Dendritic cell treated with granulocyte-macrophage colony-stimulating factor and Interleukin-4, amounts not matched to agents 40 ng/mL and 50 ng/mL, for 4 days (primary cell): ENCODE results near the gene CNTNAP2.

Source experiments
- H3K27ac Mint-ChIP-seq: one replicate; pipeline ENCODE4 v1.8.0; 2022; ENCODE audit warnings: mild to moderate bottlenecking, mixed read lengths
- H3K27me3 Mint-ChIP-seq: one replicate; pipeline ENCODE4 v1.8.0; 2022; ENCODE audit warnings: mild to moderate bottlenecking, mixed read lengths
- H3K36me3 Mint-ChIP-seq: one replicate; pipeline ENCODE4 v1.8.0; 2022; ENCODE audit warnings: low read depth, mixed read lengths
- H3K4me1 Mint-ChIP-seq: one replicate; pipeline ENCODE4 v1.8.0; 2022; ENCODE audit warnings: low read depth, mixed read lengths
- H3K4me3 Mint-ChIP-seq: one replicate; pipeline ENCODE4 v1.8.0; 2022; ENCODE audit warnings: mild to moderate bottlenecking, moderate library complexity, mixed read lengths
- H3K9me3 Mint-ChIP-seq: one replicate; pipeline ENCODE4 v1.8.0; 2022; ENCODE audit warnings: mixed read lengths
- intact Hi-C: fragments of 100-400 bp; cut with micrococcal nuclease; formaldehyde crosslinking; loops from one replicate; pipeline ENCODE4 v1.15.0; 2022

Gene CNTNAP2

GRCh38 chr7:147524726-147525250, 1408.2 kb downstream of the CNTNAP2 start:
- no peaks in the 10 kb centered on the region for H3K36me3 Mint-ChIP-seq
- no peaks in the 10 kb centered on the region for H3K27me3 Mint-ChIP-seq
- peaks cover 12% of the 10 kb centered on the region for H3K9me3 Mint-ChIP-seq
- intact Hi-C loops: no loop called here
- H3K27ac Mint-ChIP-seq: no peak overlapping the region
- H3K4me3 Mint-ChIP-seq: no peak overlapping the region
- no peaks in the 10 kb centered on the region for H3K4me1 Mint-ChIP-seq

GRCh38 chr7:147525325-147525724, 1408.7 kb downstream of the CNTNAP2 start:
- no peaks in the 10 kb centered on the region for H3K36me3 Mint-ChIP-seq
- no peaks in the 10 kb centered on the region for H3K4me1 Mint-ChIP-seq
- H3K27ac Mint-ChIP-seq: no peak overlapping the region
- H3K9me3 Mint-ChIP-seq: peaks cover 14% of the 10 kb centered on the region
- H3K27me3 Mint-ChIP-seq: no peaks in the 10 kb centered on the region
- H3K4me3 Mint-ChIP-seq: no peak overlapping the region
- intact Hi-C loops: no loop called here

GRCh38 chr7:147535701-147536111, 1419.1 kb downstream of the CNTNAP2 start:
- Mint-ChIP-seq H3K36me3 (no peaks in the 10 kb centered on the region), H3K27ac (no peak overlapping the region), H3K4me3 (no peak overlapping the region), H3K4me1 (no peaks in the 10 kb centered on the region), H3K27me3 (no peaks in the 10 kb centered on the region), H3K9me3 (peaks cover 24% of the 10 kb centered on the region)
- intact Hi-C loops: no loop called here

GRCh38 chr7:147539685-147540084, 1423.1 kb downstream of the CNTNAP2 start:
- Mint-ChIP-seq H3K4me1 (no peaks in the 10 kb centered on the region), H3K4me3 (no peak overlapping the region), H3K27me3 (no peaks in the 10 kb centered on the region), H3K36me3 (no peaks in the 10 kb centered on the region), H3K9me3 (peaks cover 38% of the 10 kb centered on the region), H3K27ac (no peak overlapping the region)
- intact Hi-C loops: no loop called here

GRCh38 chr7:147540743-147541142, 1424.1 kb downstream of the CNTNAP2 start:
- intact Hi-C loops: no loop called here

GRCh38 chr7:147541261-147541660, 1424.7 kb downstream of the CNTNAP2 start:
- Mint-ChIP-seq H3K4me1 (no peaks in the 10 kb centered on the region), H3K36me3 (no peaks in the 10 kb centered on the region), H3K27me3 (no peaks in the 10 kb centered on the region), H3K27ac (no peak overlapping the region), H3K9me3 (peaks cover 43% of the 10 kb centered on the region), H3K4me3 (no peak overlapping the region)
- intact Hi-C loops: no loop called here

More at GRCh38 chr7:147540743-147541142, 1424.1 kb downstream of the CNTNAP2 start:
- Mint-ChIP-seq H3K27ac (no peak overlapping the region), H3K9me3 (peaks cover 43% of the 10 kb centered on the region), H3K4me1 (no peaks in the 10 kb centered on the region), H3K4me3 (no peak overlapping the region), H3K36me3 (no peaks in the 10 kb centered on the region), H3K27me3 (no peaks in the 10 kb centered on the region)

GRCh38 chr7:147547252-147547897, 1430.8 kb downstream of the CNTNAP2 start:
- Mint-ChIP-seq H3K4me1 (no peaks in the 10 kb centered on the region), H3K27ac (no peak overlapping the region), H3K36me3 (no peaks in the 10 kb centered on the region), H3K27me3 (no peaks in the 10 kb centered on the region), H3K4me3 (no peak overlapping the region), H3K9me3 (peaks cover 21% of the 10 kb centered on the region)
- intact Hi-C loops: loop anchor here (2.0 kb wide), 1 partner anchor 537 kb away; no protein-coding TSS in a partner anchor

GRCh38 chr7:147556317-147556716, 1439.7 kb downstream of the CNTNAP2 start:
- Mint-ChIP-seq H3K27me3 (no peaks in the 10 kb centered on the region), H3K4me1 (no peaks in the 10 kb centered on the region), H3K9me3 (peaks cover 33% of the 10 kb centered on the region), H3K4me3 (no peak overlapping the region), H3K36me3 (no peaks in the 10 kb centered on the region), H3K27ac (no peak overlapping the region)
- intact Hi-C loops: no loop called here

- intact Hi-C loops: no loop called here
- Mint-ChIP-seq H3K27ac (no peak overlapping the region), H3K9me3 (peaks cover 64% of the 10 kb centered on the region), H3K36me3 (no peaks in the 10 kb centered on the region), H3K4me1 (no peaks in the 10 kb centered on the region), H3K4me3 (no peak overlapping the region), H3K27me3 (no peaks in the 10 kb centered on the region)
Measured at GRCh38 chr7:147563669-147564068, 1447.1 kb downstream of the CNTNAP2 start.

GRCh38 chr7:147564786-147565476, 1448.3 kb downstream of the CNTNAP2 start:
- no peaks in the 10 kb centered on the region for H3K4me1 Mint-ChIP-seq
- intact Hi-C loops: no loop called here
- no peaks in the 10 kb centered on the region for H3K27me3 Mint-ChIP-seq
- no peak overlapping the region for H3K27ac Mint-ChIP-seq
- H3K4me3 Mint-ChIP-seq: no peak overlapping the region
- no peaks in the 10 kb centered on the region for H3K36me3 Mint-ChIP-seq
- peaks cover 51% of the 10 kb centered on the region for H3K9me3 Mint-ChIP-seq

- Mint-ChIP-seq H3K4me1 (no peaks in the 10 kb centered on the region), H3K27ac (no peak overlapping the region), H3K36me3 (no peaks in the 10 kb centered on the region), H3K27me3 (no peaks in the 10 kb centered on the region), H3K9me3 (peaks cover 49% of the 10 kb centered on the region), H3K4me3 (no peak overlapping the region)
- intact Hi-C loops: no loop called here
Measured at GRCh38 chr7:147567043-147567442, 1450.4 kb downstream of the CNTNAP2 start.

- Mint-ChIP-seq H3K27me3 (no peaks in the 10 kb centered on the region), H3K36me3 (no peaks in the 10 kb centered on the region), H3K9me3 (peaks cover 41% of the 10 kb centered on the region), H3K4me3 (no peak overlapping the region), H3K27ac (no peak overlapping the region), H3K4me1 (no peaks in the 10 kb centered on the region)
- intact Hi-C loops: no loop called here
Measured at GRCh38 chr7:147569116-147569913, 1452.7 kb downstream of the CNTNAP2 start.

- Mint-ChIP-seq H3K27me3 (no peaks in the 10 kb centered on the region), H3K4me3 (no peak overlapping the region), H3K27ac (no peak overlapping the region), H3K4me1 (no peaks in the 10 kb centered on the region), H3K36me3 (no peaks in the 10 kb centered on the region), H3K9me3 (peaks cover 32% of the 10 kb centered on the region)
- intact Hi-C loops: no loop called here
Measured at GRCh38 chr7:147570390-147570789, 1453.8 kb downstream of the CNTNAP2 start.
